ENCODE data around the gene MCF2L.

The MCF2L gene

GRCh38 chr13:113145911-113146598, 177.0 kb downstream of the MCF2L start:
- no peaks in the 10 kb centered on the region for H3K4me1 ChIP-seq (ENCODE audit: control insufficient read depth, insufficient read depth, low read length)
- no peaks in the 10 kb centered on the region for H3K27me3 ChIP-seq (ENCODE audit: control insufficient read depth, insufficient read depth, low read length)
- no peak overlapping the region for H3K4me3 ChIP-seq (ENCODE audit: low read depth, low read length)
- no peaks in the 10 kb centered on the region for H3K9me3 ChIP-seq (ENCODE audit: control insufficient read depth, insufficient read depth, low read depth, low read length)
- H3K27ac ChIP-seq (ENCODE audit: low read depth, low read length) = no peak overlapping the region
- H3K9ac ChIP-seq (ENCODE audit: low read length) = no peak overlapping the region
- H3K36me3 ChIP-seq (ENCODE audit: control insufficient read depth, insufficient read depth, low read length) = no peaks in the 10 kb centered on the region

GRCh38 chr13:113146750-113147149, 177.7 kb downstream of the MCF2L start:
- H3K36me3 ChIP-seq (ENCODE audit: control insufficient read depth, insufficient read depth, low read length) = no peaks in the 10 kb centered on the region
- no peak overlapping the region for H3K27ac ChIP-seq (ENCODE audit: low read depth, low read length)
- H3K27me3 ChIP-seq (ENCODE audit: control insufficient read depth, insufficient read depth, low read length) = peaks cover 3% of the 10 kb centered on the region
- peaks cover under 1% of the 10 kb centered on the region; the same call in 1 of the 2 replicates for H3K4me1 ChIP-seq (ENCODE audit: control insufficient read depth, insufficient read depth, low read length)
- no peaks in the 10 kb centered on the region for H3K9me3 ChIP-seq (ENCODE audit: control insufficient read depth, insufficient read depth, low read depth, low read length)
- no peak overlapping the region for H3K4me3 ChIP-seq (ENCODE audit: low read depth, low read length)
- no peak overlapping the region for H3K9ac ChIP-seq (ENCODE audit: low read length)

- no peak overlapping the region for H3K9ac ChIP-seq (ENCODE audit: low read length)
- peaks cover 6% of the 10 kb centered on the region; the same call in 1 of the 2 replicates for H3K4me1 ChIP-seq (ENCODE audit: control insufficient read depth, insufficient read depth, low read length)
- H3K9me3 ChIP-seq (ENCODE audit: control insufficient read depth, insufficient read depth, low read depth, low read length) = no peaks in the 10 kb centered on the region
- H3K27me3 ChIP-seq (ENCODE audit: control insufficient read depth, insufficient read depth, low read length) = peaks cover 8% of the 10 kb centered on the region
- no peak overlapping the region for H3K4me3 ChIP-seq (ENCODE audit: low read depth, low read length)
- H3K27ac ChIP-seq (ENCODE audit: low read depth, low read length) = no peak overlapping the region
- H3K36me3 ChIP-seq (ENCODE audit: control insufficient read depth, insufficient read depth, low read length) = no peaks in the 10 kb centered on the region
Measured at GRCh38 chr13:113147206-113147605, 178.2 kb downstream of the MCF2L start.

- Histone ChIP-seq H3K4me3 (ENCODE audit: low read depth, low read length) (no peak overlapping the region), H3K4me1 (ENCODE audit: control insufficient read depth, insufficient read depth, low read length) (peaks cover 12% of the 10 kb centered on the region), H3K9me3 (ENCODE audit: control insufficient read depth, insufficient read depth, low read depth, low read length) (no peaks in the 10 kb centered on the region), H3K27me3 (ENCODE audit: control insufficient read depth, insufficient read depth, low read length) (peaks cover 20% of the 10 kb centered on the region), H3K36me3 (ENCODE audit: control insufficient read depth, insufficient read depth, low read length) (no peaks in the 10 kb centered on the region), H3K27ac (ENCODE audit: low read depth, low read length) (no peak overlapping the region), H3K9ac (ENCODE audit: low read length) (no peak overlapping the region)
Measured at GRCh38 chr13:113148407-113148806, 179.4 kb downstream of the MCF2L start.

GRCh38 chr13:113148940-113149503, 180.0 kb downstream of the MCF2L start:
- Histone ChIP-seq H3K9me3 (ENCODE audit: control insufficient read depth, insufficient read depth, low read depth, low read length) (no peaks in the 10 kb centered on the region), H3K27ac (ENCODE audit: low read depth, low read length) (no peak overlapping the region), H3K4me1 (ENCODE audit: control insufficient read depth, insufficient read depth, low read length) (peaks cover 14% of the 10 kb centered on the region), H3K4me3 (ENCODE audit: low read depth, low read length) (no peak overlapping the region), H3K27me3 (ENCODE audit: control insufficient read depth, insufficient read depth, low read length) (peaks cover 23% of the 10 kb centered on the region), H3K36me3 (ENCODE audit: control insufficient read depth, insufficient read depth, low read length) (no peaks in the 10 kb centered on the region), H3K9ac (ENCODE audit: low read length) (no peak overlapping the region)
